Measurements from ENCODE around the gene NBPF3. TPM values are rescaled to one million over a fixed set of nuclear protein-coding genes. Genes with fewer than 3 reads are reported as not detected.
"Not testable (repeated sequence)": the region's sequence is repeated elsewhere in the genome, so short reads cannot be mapped to it uniquely, and the experiment has no call there.

The NBPF3 gene
- total RNA-seq, 2 experiments from 2014 or later: 8.2 to 8.5 TPM

GRCh38 chr1:21517660-21518480, 77.9 kb downstream of the NBPF3 start:
- CTCF ChIA-PET: interaction anchor here (0.6 kb wide), 1 partner anchor 179 kb away, joined by 3 read pairs; no protein-coding TSS in a partner anchor
- Mint-ChIP-seq H3K27ac (no peak overlapping the region), H3K4me3 (no peak overlapping the region), H3K9me3 (no peaks in the 10 kb centered on the region), H3K36me3 (ENCODE audit: low read depth) (no peaks in the 10 kb centered on the region), H3K4me1 (ENCODE audit: low read depth) (no peaks in the 10 kb centered on the region), H3K27me3 (peaks cover 5% of the 10 kb centered on the region)
- Histone ChIP-seq H3K4me3 (ENCODE audit: low read length) (no peak overlapping the region), H3K4me1 (ENCODE audit: insufficient read depth, low read length) (no peaks in the 10 kb centered on the region), H3K27me3 (ENCODE audit: control insufficient read depth in 1 of 2, insufficient read depth in 2 of 2, low read length in 2 of 2) (peaks cover 0 to 3% of the 10 kb centered on the region in 2 experiments), H3K27ac (ENCODE audit: low read depth in 1 of 2, low read length in 2 of 2) (no peak overlapping the region), H3K9me3 (ENCODE audit: control insufficient read depth in 1 of 2, insufficient read depth in 1 of 2, low read length in 2 of 2) (no peaks in the 10 kb centered on the region), H3K36me3 (ENCODE audit: insufficient read depth, low read length) (no peaks in the 10 kb centered on the region)
- intact Hi-C loops (cut with DNase I, micrococcal nuclease): no loop called here
- DNase-seq (no peak), ATAC-seq (ENCODE audit: poor library complexity) (no peak)
- POLR2A ChIA-PET: interaction anchor here (0.6 kb wide), 1 partner anchor 149 kb away, joined by 4 read pairs; no protein-coding TSS in a partner anchor
- TF ChIP-seq CTCF (IDR thresholded peaks at IDR 0.05): no peak

GRCh38 chr1:21518774-21519455, 79.0 kb downstream of the NBPF3 start:
- Histone ChIP-seq H3K36me3 (ENCODE audit: insufficient read depth, low read length) (no peaks in the 10 kb centered on the region), H3K9me3 (ENCODE audit: control insufficient read depth in 1 of 2, insufficient read depth in 1 of 2, low read length in 2 of 2) (no peaks in the 10 kb centered on the region), H3K4me1 (ENCODE audit: insufficient read depth, low read length) (no peaks in the 10 kb centered on the region), H3K27ac (ENCODE audit: low read depth in 1 of 2, low read length in 2 of 2) (no peak overlapping the region), H3K4me3 (ENCODE audit: low read length) (no peak overlapping the region), H3K27me3 (ENCODE audit: control insufficient read depth in 1 of 2, insufficient read depth in 2 of 2, low read length in 2 of 2) (peaks cover 0 to 3% of the 10 kb centered on the region in 2 experiments)
- POLR2A ChIA-PET: no interaction called here
- DNase-seq (no peak), ATAC-seq (ENCODE audit: poor library complexity) (no peak)
- no peak for TF ChIP-seq CTCF (IDR thresholded peaks at IDR 0.05)
- CTCF ChIA-PET: interaction anchor here (0.6 kb wide), 1 partner anchor 556 kb away, joined by 3 read pairs; no protein-coding TSS in a partner anchor
- no peaks in the 10 kb centered on the region for H3K36me3 Mint-ChIP-seq (ENCODE audit: low read depth)
- peaks cover 5% of the 10 kb centered on the region for H3K27me3 Mint-ChIP-seq
- no peaks in the 10 kb centered on the region for H3K4me1 Mint-ChIP-seq (ENCODE audit: low read depth)
- intact Hi-C loops (cut with DNase I, micrococcal nuclease): no loop called here
- H3K27ac Mint-ChIP-seq: no peak overlapping the region
- H3K4me3 Mint-ChIP-seq: no peak overlapping the region
- H3K9me3 Mint-ChIP-seq: no peaks in the 10 kb centered on the region

GRCh38 chr1:21519486-21520070, 79.6 kb downstream of the NBPF3 start:
- H3K27ac Mint-ChIP-seq; H3K4me3 ChIP-seq (ENCODE audit: low read length); H3K4me1 ChIP-seq (ENCODE audit: insufficient read depth, low read length); DNase-seq; H3K4me1 Mint-ChIP-seq (ENCODE audit: low read depth); ATAC-seq (ENCODE audit: poor library complexity); intact Hi-C loops (cut with DNase I, micrococcal nuclease); H3K36me3 ChIP-seq (ENCODE audit: insufficient read depth, low read length); H3K9me3 ChIP-seq (ENCODE audit: control insufficient read depth in 1 of 2, insufficient read depth in 1 of 2, low read length in 2 of 2); H3K27me3 Mint-ChIP-seq; H3K27me3 ChIP-seq (ENCODE audit: control insufficient read depth in 1 of 2, insufficient read depth in 2 of 2, low read length in 2 of 2); H3K4me3 Mint-ChIP-seq; H3K36me3 Mint-ChIP-seq (ENCODE audit: low read depth); H3K9me3 Mint-ChIP-seq; CTCF ChIA-PET; POLR2A ChIA-PET; H3K27ac ChIP-seq (ENCODE audit: low read depth in 1 of 2, low read length in 2 of 2): not testable (repeated sequence)

Data from CD4-positive, alpha-beta T cell (primary cell).